Heart left ventricle (tissue), 13 donors: ENCODE data around the gene TET3.

Experiments
- POLR2A ChIP-seq, 2 donors: fragments of 450-650 bp; IDR thresholded peaks; one replicate each; pipeline ENCODE4 v1.6.1; 2017; ENCODE audit warnings: antibody characterized with exemption in 2 of 2, mild to moderate bottlenecking in 2 of 2, moderate library complexity in 2 of 2
- TF ChIP-seq, protein P1 (sequence below), 12 donors: fragments of 200-600 bp; sonication (generic) in 4 of 12; IDR thresholded peaks; one replicate each; pipeline versions ENCODE4 v1.5.0 to v1.8.0; 2018 to 2022; ENCODE audit warnings: antibody characterized with exemption in 12 of 12, mild to moderate bottlenecking in 5 of 12
- donor health status: ischemic (EF 13 %, LVEDD 7.1; RV severe dilation, severe dysfunction).
- donor health status: DM: no; HTN: yes; CAD: no.
- donor health status: DM: no; HTN: no; CAD: no.
- donor health status: ischemic (EF 25% LVEDD 6.9; RV normal size, moderate dysfunction).
- donor health status: ischemic (EF 25% LVEDD 5.7; RV mildly dilated, moderate dysfunction).
- donor health status: ischemic (EF 35%, LVEDD 5.7; RV mildly dilated, moderate dysfunction).
- donor health status: nonischemic (EF 11% LVEDD 7.7; RV severe dilation, severe dysfunction).
- donor health status: DM: yes; HTN: yes; CAD: no.
- donor health status: PGD.
- donor health status: ischemic (EF 29% LVEDD 5.4; RV normal size, mild dysfunction).
- donor health status: nonischemic (EF 23%, LVEDD 6.1; RV moderate dilation, normal function).

DNA sequence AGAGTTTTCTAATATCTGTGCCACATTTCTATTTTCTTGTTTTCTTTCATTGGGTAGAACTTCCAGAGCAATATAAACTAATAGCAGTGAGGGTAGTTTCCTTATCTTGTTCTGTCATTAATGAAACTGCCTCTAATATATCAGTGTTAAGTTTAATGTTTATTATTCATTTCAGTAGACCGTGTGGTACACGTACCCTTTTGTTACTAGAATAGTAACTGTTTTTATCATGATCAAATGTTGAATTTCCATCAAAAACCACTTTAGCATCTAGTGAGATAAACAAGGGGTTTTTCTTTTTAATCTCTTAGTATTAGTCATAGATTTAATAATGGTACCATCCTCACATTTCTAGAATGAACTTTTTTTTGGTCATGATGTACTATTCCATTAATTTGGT, 42.0 kb upstream of the TET3 start:
- TF ChIP-seq, protein P1, sequence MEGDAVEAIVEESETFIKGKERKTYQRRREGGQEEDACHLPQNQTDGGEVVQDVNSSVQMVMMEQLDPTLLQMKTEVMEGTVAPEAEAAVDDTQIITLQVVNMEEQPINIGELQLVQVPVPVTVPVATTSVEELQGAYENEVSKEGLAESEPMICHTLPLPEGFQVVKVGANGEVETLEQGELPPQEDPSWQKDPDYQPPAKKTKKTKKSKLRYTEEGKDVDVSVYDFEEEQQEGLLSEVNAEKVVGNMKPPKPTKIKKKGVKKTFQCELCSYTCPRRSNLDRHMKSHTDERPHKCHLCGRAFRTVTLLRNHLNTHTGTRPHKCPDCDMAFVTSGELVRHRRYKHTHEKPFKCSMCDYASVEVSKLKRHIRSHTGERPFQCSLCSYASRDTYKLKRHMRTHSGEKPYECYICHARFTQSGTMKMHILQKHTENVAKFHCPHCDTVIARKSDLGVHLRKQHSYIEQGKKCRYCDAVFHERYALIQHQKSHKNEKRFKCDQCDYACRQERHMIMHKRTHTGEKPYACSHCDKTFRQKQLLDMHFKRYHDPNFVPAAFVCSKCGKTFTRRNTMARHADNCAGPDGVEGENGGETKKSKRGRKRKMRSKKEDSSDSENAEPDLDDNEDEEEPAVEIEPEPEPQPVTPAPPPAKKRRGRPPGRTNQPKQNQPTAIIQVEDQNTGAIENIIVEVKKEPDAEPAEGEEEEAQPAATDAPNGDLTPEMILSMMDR (IDR thresholded peaks at IDR 0.05), result no peak
- no peak for TF ChIP-seq POLR2A (IDR thresholded peaks at IDR 0.05)
